DOHH2 (cell line): Measurements from ENCODE around the gene OR1J1.

Experiments used
- EZH2phosphoT487 ChIP-seq: fragments of 200-600 bp; sonication (generic); IDR thresholded peaks from 2 replicates; pipeline ENCODE4 v1.6.1; 2017; ENCODE audit warnings: borderline replicate concordance, mild to moderate bottlenecking, antibody characterized with exemption, low read length, moderate library complexity, mixed read lengths
- TF ChIP-seq, protein P1 (sequence below): fragments of 200-600 bp; sonication (generic); IDR thresholded peaks from one replicate; pipeline ENCODE4 v1.5.1; 2014; ENCODE audit warnings: antibody characterized with exemption, mild to moderate bottlenecking, low read depth, low read length; ENCODE audit not compliant: poor library complexity, severe bottlenecking

DNA sequence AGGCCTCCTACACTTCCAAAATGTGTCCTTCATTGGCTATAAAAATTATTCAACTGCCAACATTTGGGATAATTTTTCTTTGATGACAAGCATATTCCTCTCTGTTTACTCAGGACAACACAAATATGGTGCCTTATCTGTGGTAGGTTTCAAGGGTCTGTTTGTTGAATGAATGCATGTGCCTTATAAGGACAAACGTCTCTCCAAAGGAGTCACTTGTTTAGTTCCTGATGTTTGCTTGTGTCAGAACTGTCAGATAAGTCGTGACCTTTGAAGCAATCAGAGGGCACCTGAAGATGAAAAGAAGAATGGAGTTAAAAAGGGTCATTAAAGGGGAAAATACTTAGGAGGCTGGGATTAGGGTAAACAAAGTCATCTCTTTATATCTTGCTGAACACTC, 29.2 kb upstream of the OR1J1 start:
- TF ChIP-seq, protein P1, sequence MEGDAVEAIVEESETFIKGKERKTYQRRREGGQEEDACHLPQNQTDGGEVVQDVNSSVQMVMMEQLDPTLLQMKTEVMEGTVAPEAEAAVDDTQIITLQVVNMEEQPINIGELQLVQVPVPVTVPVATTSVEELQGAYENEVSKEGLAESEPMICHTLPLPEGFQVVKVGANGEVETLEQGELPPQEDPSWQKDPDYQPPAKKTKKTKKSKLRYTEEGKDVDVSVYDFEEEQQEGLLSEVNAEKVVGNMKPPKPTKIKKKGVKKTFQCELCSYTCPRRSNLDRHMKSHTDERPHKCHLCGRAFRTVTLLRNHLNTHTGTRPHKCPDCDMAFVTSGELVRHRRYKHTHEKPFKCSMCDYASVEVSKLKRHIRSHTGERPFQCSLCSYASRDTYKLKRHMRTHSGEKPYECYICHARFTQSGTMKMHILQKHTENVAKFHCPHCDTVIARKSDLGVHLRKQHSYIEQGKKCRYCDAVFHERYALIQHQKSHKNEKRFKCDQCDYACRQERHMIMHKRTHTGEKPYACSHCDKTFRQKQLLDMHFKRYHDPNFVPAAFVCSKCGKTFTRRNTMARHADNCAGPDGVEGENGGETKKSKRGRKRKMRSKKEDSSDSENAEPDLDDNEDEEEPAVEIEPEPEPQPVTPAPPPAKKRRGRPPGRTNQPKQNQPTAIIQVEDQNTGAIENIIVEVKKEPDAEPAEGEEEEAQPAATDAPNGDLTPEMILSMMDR, result no peak
- no peak for TF ChIP-seq EZH2phosphoT487
